Panc1 (cell line): ENCODE results near the gene HHLA2. TPM values are rescaled to one million over a fixed set of nuclear protein-coding genes. Genes with fewer than 3 reads are reported as not detected.

Experiments used
- ATAC-seq: fragments of 200-7000 bp; cut with Tn5 transposase; 2 replicates; pipeline ENCODE4 v1.9.1; 2020; ENCODE audit warnings: mild to moderate bottlenecking, moderate library complexity
- BruUV-seq: library from RNA; stranded (reverse); fragments of 400-500 nt; replicated peaks from 2 replicates; lab custom pipeline; 2021; lab: Mats Ljungman, UMichigan
- CTCF ChIA-PET: fragments of 300-600 bp; sonication (Branson Sonifier 250); formaldehyde crosslinking; loops from one replicate; lab custom pipeline; 2022; ENCODE audit warnings: antibody characterized with exemption; lab: Charles Lee
- POLR2A ChIA-PET: fragments of 300-600 bp; sonication (Branson Sonifier 250); formaldehyde crosslinking; loops from one replicate; lab custom pipeline; 2022; ENCODE audit warnings: antibody characterized with exemption; lab: Charles Lee
- DNase-seq: peaks from one replicate; pipeline ENCODE4 v3.0.0-alpha.2; 2010; ENCODE audit warnings: low read depth, low spot score
- H3K27ac ChIP-seq: 2 replicates; pipeline ENCODE4 v1.5.1; 2011; ENCODE audit warnings: mild to moderate bottlenecking, low read length, inconsistent platforms
- H3K27me3 ChIP-seq: fragments of 200-500 bp; sonication (Bioruptor generic); 2 replicates; pipeline ENCODE4 v1.6.0; 2014; ENCODE audit warnings: low read length, inconsistent platforms; ENCODE audit not compliant: control insufficient read depth, insufficient read depth
- H3K36me3 ChIP-seq: fragments of 200-500 bp; sonication (Bioruptor generic); 2 replicates; pipeline ENCODE4 v1.5.1; 2014; ENCODE audit warnings: inconsistent platforms, mild to moderate bottlenecking, low read length, moderate library complexity; ENCODE audit not compliant: control insufficient read depth, insufficient read depth
- H3K4me1 ChIP-seq: 2 replicates; pipeline ENCODE4 v1.5.1; 2011; ENCODE audit warnings: inconsistent platforms, mild to moderate bottlenecking, low read length, moderate library complexity; ENCODE audit not compliant: control insufficient read depth, insufficient read depth
- H3K4me3 ChIP-seq, 2 experiments: 2 replicates each; pipeline ENCODE4 v1.5.1; 2011 to 2012; ENCODE audit warnings: low read depth in 2 of 2, low read length in 2 of 2, mild to moderate bottlenecking in 2 of 2, inconsistent platforms in 1 of 2, moderate library complexity in 1 of 2
- H3K9me3 ChIP-seq: fragments of 200-500 bp; sonication (Bioruptor generic); 2 replicates; pipeline ENCODE4 v1.5.1; 2014; ENCODE audit warnings: low read depth, mild to moderate bottlenecking, inconsistent platforms, low read length, moderate library complexity; ENCODE audit not compliant: control insufficient read depth, insufficient read depth
- CTCF ChIP-seq: fragments of 450-650 bp; IDR thresholded peaks from 2 replicates; pipeline ENCODE4 v1.5.1; 2017; ENCODE audit warnings: mild to moderate bottlenecking
- POLR2AphosphoS5 ChIP-seq: IDR thresholded peaks from 2 replicates; pipeline ENCODE4 v1.6.1; 2012; ENCODE audit warnings: mild to moderate bottlenecking, low read depth, low read length, moderate library complexity
- SIN3A ChIP-seq: IDR thresholded peaks from 2 replicates; pipeline ENCODE4 v1.6.1; 2012; ENCODE audit warnings: low read depth, mild to moderate bottlenecking, low read length, moderate library complexity, borderline replicate concordance; ENCODE audit not compliant: insufficient read depth
- TCF7L2 ChIP-seq: IDR thresholded peaks from 2 replicates; pipeline ENCODE4 v1.6.1; 2011; ENCODE audit warnings: mild to moderate bottlenecking, low read depth, low read length, inconsistent platforms
- in situ Hi-C: cut with HindIII; loops from 2 replicates; pipeline ENCODE4 v1.10.0; 2016; ENCODE audit warnings: low sequenced_read_pairs, low pct_unique_long_range_greater_than_20kb
- intact Hi-C: fragments of 100-400 bp; cut with micrococcal nuclease; formaldehyde crosslinking; loops from one replicate; pipeline ENCODE4 v1.10.0; 2022; ENCODE audit not compliant: unreplicated experiment
- total RNA-seq: library from RNA; stranded (reverse); gene quantifications from one replicate; pipeline ENCODE4 v1.2.1, GENCODE V29; 2021; ENCODE audit not compliant: unreplicated experiment
- TF ChIP-seq, protein P1 (sequence below), 2 experiments: IDR thresholded peaks; 2 replicates each; pipeline ENCODE4 v1.6.1; 2011 to 2012; ENCODE audit warnings: low read depth in 2 of 2, control low read depth in 1 of 2, low read length in 1 of 2, mild to moderate bottlenecking in 1 of 2, moderate library complexity in 1 of 2; ENCODE audit not compliant: insufficient read depth in 1 of 2

The HHLA2 gene
- total RNA-seq, 1 experiment from 2014 or later, result not detected

- Histone ChIP-seq H3K27me3 (no peaks in the 10 kb centered on the region), H3K4me3 (no peak overlapping the region), H3K4me1 (peaks cover 6% of the 10 kb centered on the region; the same call in 1 of the 2 replicates), H3K9me3 (no peaks in the 10 kb centered on the region; the same call in 1 of the 2 replicates), H3K36me3 (no peaks in the 10 kb centered on the region), H3K27ac (no peak overlapping the region)
- POLR2A ChIA-PET, result no interaction called here
- in situ Hi-C loops (no loop called here), intact Hi-C loops (no loop called here)
- ATAC-seq (no peak), DNase-seq (no peak)
- CTCF ChIA-PET, result no interaction called here
- no TSS peak for BruUV-seq
- TF ChIP-seq, protein P1, sequence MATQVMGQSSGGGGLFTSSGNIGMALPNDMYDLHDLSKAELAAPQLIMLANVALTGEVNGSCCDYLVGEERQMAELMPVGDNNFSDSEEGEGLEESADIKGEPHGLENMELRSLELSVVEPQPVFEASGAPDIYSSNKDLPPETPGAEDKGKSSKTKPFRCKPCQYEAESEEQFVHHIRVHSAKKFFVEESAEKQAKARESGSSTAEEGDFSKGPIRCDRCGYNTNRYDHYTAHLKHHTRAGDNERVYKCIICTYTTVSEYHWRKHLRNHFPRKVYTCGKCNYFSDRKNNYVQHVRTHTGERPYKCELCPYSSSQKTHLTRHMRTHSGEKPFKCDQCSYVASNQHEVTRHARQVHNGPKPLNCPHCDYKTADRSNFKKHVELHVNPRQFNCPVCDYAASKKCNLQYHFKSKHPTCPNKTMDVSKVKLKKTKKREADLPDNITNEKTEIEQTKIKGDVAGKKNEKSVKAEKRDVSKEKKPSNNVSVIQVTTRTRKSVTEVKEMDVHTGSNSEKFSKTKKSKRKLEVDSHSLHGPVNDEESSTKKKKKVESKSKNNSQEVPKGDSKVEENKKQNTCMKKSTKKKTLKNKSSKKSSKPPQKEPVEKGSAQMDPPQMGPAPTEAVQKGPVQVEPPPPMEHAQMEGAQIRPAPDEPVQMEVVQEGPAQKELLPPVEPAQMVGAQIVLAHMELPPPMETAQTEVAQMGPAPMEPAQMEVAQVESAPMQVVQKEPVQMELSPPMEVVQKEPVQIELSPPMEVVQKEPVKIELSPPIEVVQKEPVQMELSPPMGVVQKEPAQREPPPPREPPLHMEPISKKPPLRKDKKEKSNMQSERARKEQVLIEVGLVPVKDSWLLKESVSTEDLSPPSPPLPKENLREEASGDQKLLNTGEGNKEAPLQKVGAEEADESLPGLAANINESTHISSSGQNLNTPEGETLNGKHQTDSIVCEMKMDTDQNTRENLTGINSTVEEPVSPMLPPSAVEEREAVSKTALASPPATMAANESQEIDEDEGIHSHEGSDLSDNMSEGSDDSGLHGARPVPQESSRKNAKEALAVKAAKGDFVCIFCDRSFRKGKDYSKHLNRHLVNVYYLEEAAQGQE (IDR thresholded peaks at IDR 0.05; ENCODE audit: insufficient read depth in 1 of 2, low read depth in 2 of 2, low read length in 1 of 2), result no peak
- TF ChIP-seq TCF7L2 (no peak), POLR2AphosphoS5 (no peak), SIN3A (no peak), CTCF (no peak)
These were observed 108.0 kb downstream of the HHLA2 start for GRCh38 chr3:108404368-108404767.

DNA sequence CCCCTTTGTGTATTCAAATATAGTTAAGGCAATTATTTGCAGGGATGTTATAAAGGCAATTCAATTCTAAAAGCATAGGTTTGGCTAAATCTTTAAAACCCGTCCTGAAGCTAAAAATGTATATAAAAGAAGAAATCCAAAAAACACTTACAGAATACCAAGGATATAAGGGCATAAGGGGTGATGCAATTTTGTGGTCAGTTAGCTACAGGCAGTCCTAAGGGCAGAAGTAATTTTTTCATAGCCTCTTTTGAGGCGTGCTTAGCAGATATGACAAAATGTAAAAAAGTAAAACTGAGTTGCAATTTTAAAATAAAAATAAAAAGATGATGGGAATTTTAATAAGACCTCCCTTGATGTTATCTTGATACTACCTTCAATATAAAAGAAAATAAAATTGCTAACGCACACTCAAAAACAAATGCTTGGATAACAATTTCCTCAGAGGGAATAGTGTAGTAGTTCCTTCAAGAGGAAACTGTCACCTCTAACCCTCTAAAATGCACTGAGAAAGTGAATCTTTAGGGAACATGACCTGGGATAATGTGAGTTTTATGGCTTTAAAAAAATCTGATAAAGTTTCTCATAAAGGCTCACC, 109.8 kb downstream of the HHLA2 start:
- H3K27me3 ChIP-seq, result no peaks in the 10 kb centered on the region
- no TSS peak for BruUV-seq
- H3K27ac ChIP-seq, result no peak overlapping the region; the same call in 1 of the 2 replicates
- H3K36me3 ChIP-seq, result no peaks in the 10 kb centered on the region
- TF ChIP-seq TCF7L2, result no peak
- TF ChIP-seq SIN3A, result no peak
- TF ChIP-seq, protein P1 (IDR thresholded peaks at IDR 0.05; ENCODE audit: insufficient read depth in 1 of 2, low read depth in 2 of 2, low read length in 1 of 2), result no peak
- TF ChIP-seq POLR2AphosphoS5, result no peak
- TF ChIP-seq CTCF, result no peak
- ChIA-PET CTCF (interaction anchor here (1.0 kb wide), 1 partner anchor 11 kb away, joined by 3 read pairs; no protein-coding TSS in a partner anchor), POLR2A (no interaction called here)
- DNase-seq (no peak), ATAC-seq (peak; percentile 52)
- peaks cover 4% of the 10 kb centered on the region; the same call in 1 of the 2 replicates for H3K9me3 ChIP-seq
- no peak overlapping the region for H3K4me3 ChIP-seq
- in situ Hi-C loops (no loop called here), intact Hi-C loops (loop anchor here (2.0 to 5.0 kb wide), 2 partner anchors 184 to 467 kb away; partner anchors contain the start of gene IFT57)
- H3K4me1 ChIP-seq, result peaks cover 6% of the 10 kb centered on the region; the same call in 1 of the 2 replicates
